HG03045 (cell line): ENCODE results near the gene ARL10.
"Not testable (repeated sequence)": the region's sequence is repeated elsewhere in the genome, so short reads cannot be mapped to it uniquely, and the experiment has no call there.

Source experiments
- ATAC-seq: cut with Tn5 transposase; IDR thresholded peaks from one replicate; pipeline ENCODE4 v1.9.1; 2021; ENCODE audit warnings: mild to moderate bottlenecking, moderate library complexity; ENCODE audit not compliant: unreplicated experiment

ARL10 gene

GRCh38 chr5:176388444-176389134 lies 23.3 kb downstream of the ARL10 start, which contains the start of the genes HIGD2A and NOP16:
Gene HIGD2A (plus strand): TSS chr5:176388751. CDS start chr5:176388820, 69 bp downstream.
Gene NOP16 (minus strand): TSS chr5:176388598. CDS start chr5:176388539, 59 bp downstream.
- ATAC-seq, result peak; percentile 87

GRCh38 chr5:176389135-176390123 lies 24.1 kb downstream of the ARL10 start:
- peak; percentile 21 for ATAC-seq

GRCh38 chr5:176391479-176391878 lies 26.2 kb downstream of the ARL10 start:
- ATAC-seq, result no peak

- no peak for ATAC-seq
Observed at GRCh38 chr5:176391999-176392398, 26.7 kb downstream of the ARL10 start.

- ATAC-seq, result no peak
Observed at GRCh38 chr5:176392526-176392925, 27.2 kb downstream of the ARL10 start.

- ATAC-seq, result no peak
Observed at GRCh38 chr5:176394096-176394495, 28.8 kb downstream of the ARL10 start.

- no peak for ATAC-seq
Observed at GRCh38 chr5:176394881-176395675, 29.8 kb downstream of the ARL10 start.

GRCh38 chr5:176396330-176396729 lies 31.0 kb downstream of the ARL10 start:
- ATAC-seq, result no peak

- no peak for ATAC-seq
Observed at GRCh38 chr5:176397736-176398420, 32.6 kb downstream of the ARL10 start.

- no peak for ATAC-seq
Observed at GRCh38 chr5:176400382-176401156, 35.3 kb downstream of the ARL10 start.

- ATAC-seq, result no peak
Observed at GRCh38 chr5:176401281-176402205, 36.3 kb downstream of the ARL10 start.

- no peak for ATAC-seq
Observed at GRCh38 chr5:176405656-176406435, 40.6 kb downstream of the ARL10 start.

GRCh38 chr5:176406436-176407052 lies 41.3 kb downstream of the ARL10 start:
- no peak for ATAC-seq

GRCh38 chr5:176407456-176408251 lies 42.4 kb downstream of the ARL10 start:
- no peak for ATAC-seq

- ATAC-seq, result not testable (repeated sequence)
Observed at GRCh38 chr5:176408252-176408573, 42.9 kb downstream of the ARL10 start.

- ATAC-seq, result no peak
Observed at GRCh38 chr5:176408590-176408989, 43.3 kb downstream of the ARL10 start.

- no peak for ATAC-seq
Observed at GRCh38 chr5:176409765-176410164, 44.5 kb downstream of the ARL10 start.
